HepG2 (cell line): ENCODE results near the gene NDUFAF8. TPM values are rescaled to one million over a fixed set of nuclear protein-coding genes. Genes with fewer than 3 reads are reported as not detected.

Source experiments
- AGO2 ChIP-seq: fragments of 200-400 bp; formaldehyde crosslinking; optimal IDR thresholded peaks from 2 replicates; pipeline ENCODE3; 2017; ENCODE audit warnings: mild to moderate bottlenecking, low read depth, low read length, moderate library complexity
- FOXP1 ChIP-seq, 2 experiments: fragments of 450-650 bp in 1 of 2; IDR thresholded peaks; 2 replicates each; pipeline ENCODE4 v1.6.1; 2017 to 2018; ENCODE audit warnings: antibody characterized with exemption in 1 of 2
- HMGA1 ChIP-seq: sonication (generic); formaldehyde crosslinking; conservative IDR thresholded peaks from 2 replicates; pipeline ENCODE4 v1.4.0; 2020; ENCODE audit warnings: missing genetic modification reagents
- PAWR ChIP-seq: sonication (generic); formaldehyde crosslinking; IDR thresholded peaks from 2 replicates; pipeline ENCODE4 v1.4.0; 2020; ENCODE audit warnings: missing genetic modification reagents, mild to moderate bottlenecking, borderline replicate concordance
- PHF21A ChIP-seq: sonication (generic); formaldehyde crosslinking; IDR thresholded peaks from 2 replicates; pipeline ENCODE4 v1.5.0; 2020; ENCODE audit warnings: mild to moderate bottlenecking, missing genetic modification reagents
- PHF8 ChIP-seq: sonication (generic); formaldehyde crosslinking; IDR thresholded peaks from 2 replicates; pipeline ENCODE4 v1.5.0; 2020; ENCODE audit warnings: missing genetic modification reagents
- RBM39 ChIP-seq: fragments of 200-400 bp; formaldehyde crosslinking; IDR thresholded peaks from one replicate; pipeline ENCODE4 v1.6.1; 2018; ENCODE audit warnings: antibody characterized with exemption, mild to moderate bottlenecking, low read depth, low read length; ENCODE audit not compliant: poor library complexity, severe bottlenecking
- ZNF180 ChIP-seq: sonication (generic); formaldehyde crosslinking; IDR thresholded peaks from 2 replicates; pipeline ENCODE4 v1.4.0; 2020; ENCODE audit warnings: low read depth, missing genetic modification reagents, borderline replicate concordance
- ZNF510 ChIP-seq: sonication (generic); formaldehyde crosslinking; IDR thresholded peaks from 2 replicates; pipeline ENCODE4 v1.4.0; 2020; ENCODE audit warnings: low read depth, mild to moderate bottlenecking, missing genetic modification reagents
- ZNF547 ChIP-seq: sonication (generic); formaldehyde crosslinking; IDR thresholded peaks from 2 replicates; pipeline ENCODE4 v1.5.1; 2020; ENCODE audit warnings: mild to moderate bottlenecking, missing genetic modification reagents
- ZNF713 ChIP-seq: sonication (generic); formaldehyde crosslinking; IDR thresholded peaks from 2 replicates; pipeline ENCODE4 v1.4.0; 2020; ENCODE audit warnings: mild to moderate bottlenecking, missing genetic modification reagents
- polyA plus RNA-seq, 8 experiments: library from polyadenylated mRNA; depleted of rRNA in 3 of 8; stranded (reverse) in 7 of 8; unstranded in 1 of 8; fragments of >200 nt; fragmentation: Illumina TruSeq in 4 of 8; extraction: Trizol in 4 of 8; gene quantifications; 2 replicates each; pipeline versions ENCODE4 v1.2.1 to v1.2.3, GENCODE V29; 2011 to 2016; ENCODE audit warnings: low read depth in 4 of 8, missing spikeins in 1 of 8, mixed read lengths in 1 of 8; ENCODE audit not compliant: insufficient read depth in 1 of 8
- total RNA-seq, 5 experiments: library from RNA; depleted of rRNA; stranded (reverse); fragments of >200 nt; fragmentation: Illumina TruSeq; extraction: Trizol; gene quantifications; 2 replicates each; pipeline ENCODE4 v1.2.3, GENCODE V29; 2016; ENCODE audit warnings: low read depth in 1 of 5
- TF ChIP-seq, protein P1 (sequence below): sonication (generic); formaldehyde crosslinking; IDR thresholded peaks from 2 replicates; pipeline ENCODE4 v1.5.1; 2020; ENCODE audit warnings: missing genetic modification reagents, mild to moderate bottlenecking, borderline replicate concordance
- TF ChIP-seq, protein P2 (sequence below), 2 experiments: sonication (generic) in 1 of 2; formaldehyde crosslinking in 1 of 2; IDR thresholded peaks; 2 replicates each; pipeline versions ENCODE4 v1.4.0 to v1.6.1; 2016 to 2020; ENCODE audit warnings: borderline replicate concordance in 1 of 2, low read depth in 1 of 2, mild to moderate bottlenecking in 1 of 2, missing genetic modification reagents in 1 of 2
- TF ChIP-seq, protein P3 (sequence below): sonication (generic); IDR thresholded peaks from 2 replicates; pipeline ENCODE4 v1.6.1; 2016; ENCODE audit warnings: low read depth, borderline replicate concordance
- TF ChIP-seq, protein P4 (sequence below): sonication (generic); formaldehyde crosslinking; IDR thresholded peaks from 2 replicates; pipeline ENCODE4 v1.4.0; 2020; ENCODE audit warnings: mild to moderate bottlenecking, missing genetic modification reagents
- TF ChIP-seq, protein P5 (sequence below): IDR thresholded peaks from 2 replicates; pipeline ENCODE4 v1.6.1; 2016

Gene NDUFAF8
- total and polyA plus RNA-seq, 2 of the 13 experiments (the other 11 are each of a cell fraction or from before 2014, with no cell fraction given), result 75.6 to 233 TPM

DNA sequence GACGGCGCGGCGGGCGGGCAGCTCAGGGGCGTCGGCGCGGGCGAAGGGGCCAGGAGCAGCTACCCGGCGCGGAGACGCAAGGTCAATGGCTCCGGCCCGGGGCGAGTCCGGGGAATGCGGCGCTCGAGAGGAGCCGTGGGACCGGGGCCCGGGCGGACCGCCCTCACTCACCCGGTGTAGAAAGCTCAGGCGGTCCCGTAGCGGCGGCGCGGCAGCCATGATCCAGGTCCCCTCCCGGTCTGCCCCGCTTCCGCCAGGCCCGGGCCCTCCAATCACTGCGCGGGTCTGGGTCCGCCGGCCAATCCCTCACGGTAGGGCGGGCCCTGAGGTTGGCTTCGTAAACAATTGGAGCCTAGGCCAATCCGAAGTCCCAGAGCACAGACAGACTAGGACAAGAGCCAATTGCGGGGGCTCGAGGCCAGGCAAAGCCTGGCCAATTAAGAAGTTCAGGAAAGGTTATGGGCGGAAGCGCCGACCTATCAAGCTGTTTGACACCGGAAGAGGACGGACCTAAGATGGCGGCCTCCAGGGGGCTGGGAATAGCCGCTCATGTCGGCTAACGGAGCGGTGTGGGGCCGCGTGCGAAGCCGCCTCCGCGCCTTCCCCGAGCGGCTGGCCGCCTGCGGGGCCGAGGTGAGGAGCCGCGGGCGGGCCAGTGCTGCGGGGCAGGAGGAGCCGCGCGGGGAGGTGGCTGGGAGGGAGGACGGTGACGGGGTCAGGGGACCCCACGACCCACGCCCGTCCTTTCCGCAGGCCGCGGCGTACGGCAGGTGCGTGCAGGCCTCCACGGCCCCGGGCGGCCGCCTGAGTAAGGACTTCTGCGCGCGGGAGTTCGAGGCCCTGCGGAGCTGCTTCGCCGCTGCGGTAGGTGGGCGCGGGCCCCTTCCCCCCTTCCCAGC, at the start of gene NDUFAF8, which contains the start of gene TEPSIN (continued):
- TF ChIP-seq FOXP1 (IDR thresholded peaks at IDR 0.05), result no peak
- TF ChIP-seq FOXP1 (CRISPR knock-in tag; IDR thresholded peaks at IDR 0.05), result no peak
- TF ChIP-seq, protein P1, sequence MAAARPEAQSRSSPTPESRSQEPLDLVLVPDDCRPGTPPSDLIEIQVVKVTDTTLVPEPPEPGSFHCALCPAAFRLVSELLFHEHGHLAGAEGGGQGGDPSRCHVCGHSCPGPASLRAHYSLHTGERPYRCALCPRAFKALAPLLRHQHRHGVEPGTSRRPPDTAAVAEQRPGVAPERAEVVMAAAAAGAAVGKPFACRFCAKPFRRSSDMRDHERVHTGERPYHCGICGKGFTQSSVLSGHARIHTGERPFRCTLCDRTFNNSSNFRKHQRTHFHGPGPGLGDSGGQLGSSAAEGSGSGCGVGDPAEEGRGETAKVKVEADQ (CRISPR knock-in tag), result 0 out of 2 replicates have a peak, but pooled peaks have one; percentile 25
- peak; percentile 69 for TF ChIP-seq PHF8 (CRISPR knock-in tag)
- TF ChIP-seq, protein P2, sequence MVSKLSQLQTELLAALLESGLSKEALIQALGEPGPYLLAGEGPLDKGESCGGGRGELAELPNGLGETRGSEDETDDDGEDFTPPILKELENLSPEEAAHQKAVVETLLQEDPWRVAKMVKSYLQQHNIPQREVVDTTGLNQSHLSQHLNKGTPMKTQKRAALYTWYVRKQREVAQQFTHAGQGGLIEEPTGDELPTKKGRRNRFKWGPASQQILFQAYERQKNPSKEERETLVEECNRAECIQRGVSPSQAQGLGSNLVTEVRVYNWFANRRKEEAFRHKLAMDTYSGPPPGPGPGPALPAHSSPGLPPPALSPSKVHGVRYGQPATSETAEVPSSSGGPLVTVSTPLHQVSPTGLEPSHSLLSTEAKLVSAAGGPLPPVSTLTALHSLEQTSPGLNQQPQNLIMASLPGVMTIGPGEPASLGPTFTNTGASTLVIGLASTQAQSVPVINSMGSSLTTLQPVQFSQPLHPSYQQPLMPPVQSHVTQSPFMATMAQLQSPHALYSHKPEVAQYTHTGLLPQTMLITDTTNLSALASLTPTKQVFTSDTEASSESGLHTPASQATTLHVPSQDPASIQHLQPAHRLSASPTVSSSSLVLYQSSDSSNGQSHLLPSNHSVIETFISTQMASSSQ (IDR thresholded peaks at IDR 0.05; ENCODE audit: low read depth), result no peak
- TF ChIP-seq, protein P2 (CRISPR knock-in tag; IDR thresholded peaks at IDR 0.05; ENCODE audit: borderline replicate concordance), result peak; percentile 7; the same call in 1 of the 2 replicates
- peak; percentile 49; the same call in 1 of the 2 replicates for TF ChIP-seq ZNF547
- 0 out of 2 replicates have a peak, but pooled peaks have one; percentile 9 for TF ChIP-seq ZNF180 (CRISPR knock-in tag)
- peak; percentile 43; the same call in 1 of the 2 replicates for TF ChIP-seq PHF21A (CRISPR knock-in tag)
- TF ChIP-seq, protein P3, sequence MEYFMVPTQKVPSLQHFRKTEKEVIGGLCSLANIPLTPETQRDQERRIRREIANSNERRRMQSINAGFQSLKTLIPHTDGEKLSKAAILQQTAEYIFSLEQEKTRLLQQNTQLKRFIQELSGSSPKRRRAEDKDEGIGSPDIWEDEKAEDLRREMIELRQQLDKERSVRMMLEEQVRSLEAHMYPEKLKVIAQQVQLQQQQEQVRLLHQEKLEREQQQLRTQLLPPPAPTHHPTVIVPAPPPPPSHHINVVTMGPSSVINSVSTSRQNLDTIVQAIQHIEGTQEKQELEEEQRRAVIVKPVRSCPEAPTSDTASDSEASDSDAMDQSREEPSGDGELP, result 0 out of 2 replicates have a peak, but pooled peaks have one; percentile 30
- TF ChIP-seq ZNF713 (CRISPR knock-in tag), result peak; percentile 23; the same call in 1 of the 2 replicates
- TF ChIP-seq, protein P4, sequence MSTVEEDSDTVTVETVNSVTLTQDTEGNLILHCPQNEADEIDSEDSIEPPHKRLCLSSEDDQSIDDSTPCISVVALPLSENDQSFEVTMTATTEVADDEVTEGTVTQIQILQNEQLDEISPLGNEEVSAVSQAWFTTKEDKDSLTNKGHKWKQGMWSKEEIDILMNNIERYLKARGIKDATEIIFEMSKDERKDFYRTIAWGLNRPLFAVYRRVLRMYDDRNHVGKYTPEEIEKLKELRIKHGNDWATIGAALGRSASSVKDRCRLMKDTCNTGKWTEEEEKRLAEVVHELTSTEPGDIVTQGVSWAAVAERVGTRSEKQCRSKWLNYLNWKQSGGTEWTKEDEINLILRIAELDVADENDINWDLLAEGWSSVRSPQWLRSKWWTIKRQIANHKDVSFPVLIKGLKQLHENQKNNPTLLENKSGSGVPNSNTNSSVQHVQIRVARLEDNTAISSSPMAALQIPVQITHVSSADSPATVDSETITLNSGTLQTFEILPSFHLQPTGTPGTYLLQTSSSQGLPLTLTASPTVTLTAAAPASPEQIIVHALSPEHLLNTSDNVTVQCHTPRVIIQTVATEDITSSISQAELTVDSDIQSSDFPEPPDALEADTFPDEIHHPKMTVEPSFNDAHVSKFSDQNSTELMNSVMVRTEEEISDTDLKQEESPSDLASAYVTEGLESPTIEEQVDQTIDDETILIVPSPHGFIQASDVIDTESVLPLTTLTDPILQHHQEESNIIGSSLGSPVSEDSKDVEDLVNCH, result no peak
- peak; percentile 99 for TF ChIP-seq RBM39
- TF ChIP-seq AGO2, result peak; percentile 3
- TF ChIP-seq PAWR, result 0 out of 2 replicates have a peak, but pooled peaks have one; percentile 26
- TF ChIP-seq ZNF510, result 0 out of 2 replicates have a peak, but pooled peaks have one; percentile 21
- no peak for TF ChIP-seq HMGA1 (CRISPR knock-in tag)
- TF ChIP-seq, protein P5, sequence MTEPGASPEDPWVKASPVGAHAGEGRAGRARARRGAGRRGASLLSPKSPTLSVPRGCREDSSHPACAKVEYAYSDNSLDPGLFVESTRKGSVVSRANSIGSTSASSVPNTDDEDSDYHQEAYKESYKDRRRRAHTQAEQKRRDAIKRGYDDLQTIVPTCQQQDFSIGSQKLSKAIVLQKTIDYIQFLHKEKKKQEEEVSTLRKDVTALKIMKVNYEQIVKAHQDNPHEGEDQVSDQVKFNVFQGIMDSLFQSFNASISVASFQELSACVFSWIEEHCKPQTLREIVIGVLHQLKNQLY (CRISPR knock-in tag), result no peak
